Measurements from ENCODE around the gene PRSS22.

The PRSS22 gene

GRCh38 chr16:2817340-2818271, 40.4 kb downstream of the PRSS22 start:
- H2AFZ ChIP-seq (ENCODE audit: low read length) = no peak overlapping the region
- H3K4ac ChIP-seq (ENCODE audit: low read length) = peak overlapping the region; percentile 53
- H2AK5ac ChIP-seq (ENCODE audit: low read depth, low read length) = no peak overlapping the region
- no peak overlapping the region for H3K4me3 ChIP-seq (ENCODE audit: low read length in 2 of 2)
- H3K79me1 ChIP-seq (ENCODE audit: low read depth, low read length) = no peaks in the 10 kb centered on the region
- H3K27me3 ChIP-seq (ENCODE audit: control insufficient read depth in 3 of 3, insufficient read depth in 3 of 3, low read depth in 1 of 3, low read length in 3 of 3) = peaks cover 0 to 48% (median 0%) of the 10 kb centered on the region in 3 experiments
- H2BK5ac ChIP-seq (ENCODE audit: low read length) = no peak overlapping the region
- no peak overlapping the region for H2BK15ac ChIP-seq (ENCODE audit: low read length)
- H3K18ac ChIP-seq (ENCODE audit: low read length) = peak overlapping the region; percentile 11
- no peak overlapping the region for H3K27ac ChIP-seq (replicated peaks; ENCODE audit: low read length)
- no peak overlapping the region for H3K9ac ChIP-seq (ENCODE audit: low read depth, low read length, poor library complexity)
- peak overlapping the region; percentile 10 for H3K23ac ChIP-seq (ENCODE audit: low read depth, low read length, poor library complexity)
- H4K91ac ChIP-seq (ENCODE audit: low read depth, low read length, poor library complexity) = no peak overlapping the region
- peak overlapping the region; percentile 75 for H2BK12ac ChIP-seq (ENCODE audit: low read length)
- no peak overlapping the region for H3K4me2 ChIP-seq (ENCODE audit: insufficient read depth, low read length, poor library complexity, severe bottlenecking)
- WGBS, 2 donors (ENCODE audit: extremely low coverage in 2 of 2, insufficient read length in 2 of 2, insufficient replicate concordance in 1 of 2) = no CpG with 5 or more reads among the region's 68 CpGs
- DNase-seq (ENCODE audit: low spot score) = no peak
- no peaks in the 10 kb centered on the region for H3K9me3 ChIP-seq (replicated peaks in 1 of 2; ENCODE audit: control insufficient read depth in 2 of 2, insufficient read depth in 1 of 2, low read depth in 1 of 2, low read length in 2 of 2)
- peak overlapping the region; percentile 65 for H4K8ac ChIP-seq (ENCODE audit: low read depth, low read length)
- no peak overlapping the region for H3K14ac ChIP-seq (ENCODE audit: low read length)
- peak overlapping the region; percentile 17 for H2BK120ac ChIP-seq (ENCODE audit: low read depth, low read length)
- peaks cover 0 to 8% of the 10 kb centered on the region in 2 donors for H3K4me1 ChIP-seq (ENCODE audit: control insufficient read depth in 2 of 2, insufficient read depth in 1 of 2, low read depth in 1 of 2, low read length in 2 of 2)
- no peaks in the 10 kb centered on the region for H3K36me3 ChIP-seq (replicated peaks in 1 of 2; ENCODE audit: control insufficient read depth in 2 of 2, insufficient read depth in 2 of 2, low read length in 2 of 2)

- H3K27ac ChIP-seq (replicated peaks; ENCODE audit: low read length) = no peak within 1 kb of the TSS
- no peak within 1 kb of the TSS for H2BK15ac ChIP-seq (ENCODE audit: low read length)
- H3K36me3 ChIP-seq (replicated peaks in 1 of 2; ENCODE audit: control insufficient read depth in 2 of 2, insufficient read depth in 2 of 2, low read length in 2 of 2) = no peaks in the 10 kb centered on the region
- H2BK5ac ChIP-seq (ENCODE audit: low read length) = no peak within 1 kb of the TSS
- H2BK12ac ChIP-seq (ENCODE audit: low read length) = peak within 1 kb of the TSS; percentile 75
- H3K4me3 ChIP-seq (ENCODE audit: low read length in 2 of 2) = no peak within 1 kb of the TSS
- peaks cover 2% of the 10 kb centered on the region for H3K79me1 ChIP-seq (ENCODE audit: low read depth, low read length)
- H3K18ac ChIP-seq (ENCODE audit: low read length) = no peak within 1 kb of the TSS
- peaks cover 0 to 46% (median 0%) of the 10 kb centered on the region in 3 experiments for H3K27me3 ChIP-seq (ENCODE audit: control insufficient read depth in 3 of 3, insufficient read depth in 3 of 3, low read depth in 1 of 3, low read length in 3 of 3)
- H2AK5ac ChIP-seq (ENCODE audit: low read depth, low read length) = peak within 1 kb of the TSS; percentile 21
- peak within 1 kb of the TSS; percentile 10 for H3K23ac ChIP-seq (ENCODE audit: low read depth, low read length, poor library complexity)
- H3K4ac ChIP-seq (ENCODE audit: low read length) = peak within 1 kb of the TSS; percentile 53
- no CpG with 5 or more reads among the region's 28 CpGs for WGBS, 2 donors (ENCODE audit: extremely low coverage in 2 of 2, insufficient read length in 2 of 2, insufficient replicate concordance in 1 of 2)
- H3K4me1 ChIP-seq (ENCODE audit: control insufficient read depth in 2 of 2, insufficient read depth in 1 of 2, low read depth in 1 of 2, low read length in 2 of 2) = peaks cover 0 to 8% of the 10 kb centered on the region in 2 donors
- H2BK120ac ChIP-seq (ENCODE audit: low read depth, low read length) = no peak within 1 kb of the TSS
- no peak within 1 kb of the TSS for H3K9ac ChIP-seq (ENCODE audit: low read depth, low read length, poor library complexity)
- H4K91ac ChIP-seq (ENCODE audit: low read depth, low read length, poor library complexity) = no peak within 1 kb of the TSS
- no peak within 1 kb of the TSS for H2AFZ ChIP-seq (ENCODE audit: low read length)
- H4K8ac ChIP-seq (ENCODE audit: low read depth, low read length) = peak within 1 kb of the TSS; percentile 65
- no peak for DNase-seq (ENCODE audit: low spot score)
- H3K9me3 ChIP-seq (replicated peaks in 1 of 2; ENCODE audit: control insufficient read depth in 2 of 2, insufficient read depth in 1 of 2, low read depth in 1 of 2, low read length in 2 of 2) = no peaks in the 10 kb centered on the region
- no peak within 1 kb of the TSS for H3K4me2 ChIP-seq (ENCODE audit: insufficient read depth, low read length, poor library complexity, severe bottlenecking)
- no peak within 1 kb of the TSS for H3K14ac ChIP-seq (ENCODE audit: low read length)
These were observed 41.1 kb downstream of the PRSS22 start, which contains the start of gene PRSS21 for GRCh38 chr16:2816751-2817339. Gene PRSS21 (plus strand): TSS chr16:2817237. CDS start chr16:2817269, 32 bp downstream.

- Histone ChIP-seq H3K4me1 (ENCODE audit: control insufficient read depth in 2 of 2, insufficient read depth in 1 of 2, low read depth in 1 of 2, low read length in 2 of 2) (peaks cover 0 to 4% of the 10 kb centered on the region in 2 donors), H2AFZ (ENCODE audit: low read length) (peak overlapping the region; percentile 46), H4K8ac (ENCODE audit: low read depth, low read length) (no peak overlapping the region), H3K18ac (ENCODE audit: low read length) (no peak overlapping the region), H3K79me1 (ENCODE audit: low read depth, low read length) (peaks cover 2% of the 10 kb centered on the region), H4K91ac (ENCODE audit: low read depth, low read length, poor library complexity) (no peak overlapping the region), H3K23ac (ENCODE audit: low read depth, low read length, poor library complexity) (no peak overlapping the region), H3K9me3 (replicated peaks in 1 of 2; ENCODE audit: control insufficient read depth in 2 of 2, insufficient read depth in 1 of 2, low read depth in 1 of 2, low read length in 2 of 2) (no peaks in the 10 kb centered on the region), H3K4me3 (ENCODE audit: low read length in 2 of 2) (no peak overlapping the region), H2AK5ac (ENCODE audit: low read depth, low read length) (no peak overlapping the region), H2BK12ac (ENCODE audit: low read length) (no peak overlapping the region), H3K4me2 (ENCODE audit: insufficient read depth, low read length, poor library complexity, severe bottlenecking) (no peak overlapping the region), H3K4ac (ENCODE audit: low read length) (no peak overlapping the region), H3K36me3 (replicated peaks in 1 of 2; ENCODE audit: control insufficient read depth in 2 of 2, insufficient read depth in 2 of 2, low read length in 2 of 2) (no peaks in the 10 kb centered on the region), H2BK5ac (ENCODE audit: low read length) (no peak overlapping the region), H3K9ac (ENCODE audit: low read depth, low read length, poor library complexity) (no peak overlapping the region), H3K14ac (ENCODE audit: low read length) (no peak overlapping the region), H3K27ac (replicated peaks; ENCODE audit: low read length) (no peak overlapping the region), H2BK15ac (ENCODE audit: low read length) (no peak overlapping the region), H2BK120ac (ENCODE audit: low read depth, low read length) (no peak overlapping the region), H3K27me3 (ENCODE audit: control insufficient read depth in 3 of 3, insufficient read depth in 3 of 3, low read depth in 1 of 3, low read length in 3 of 3) (peaks cover 0 to 40% (median 0%) of the 10 kb centered on the region in 3 experiments)
- WGBS, 2 donors (ENCODE audit: extremely low coverage in 2 of 2, insufficient read length in 2 of 2, insufficient replicate concordance in 1 of 2) = no CpG with 5 or more reads among the region's 10 CpGs
- DNase-seq (ENCODE audit: low spot score) = no peak
These were observed 42.6 kb downstream of the PRSS22 start for GRCh38 chr16:2815299-2815771.
